Neutrophil (primary cell): ENCODE results near the gene GNA14.
"Not testable (repeated sequence)": the region's sequence is repeated elsewhere in the genome, so short reads cannot be mapped to it uniquely, and the experiment has no call there.

ENCODE experiments used
- H3K27ac ChIP-seq: fragments of 200-600 bp; sonication (generic); 2 replicates; pipeline ENCODE4 v1.5.1; 2016; ENCODE audit warnings: mild to moderate bottlenecking, moderate library complexity
- H3K27me3 ChIP-seq: fragments of 200-600 bp; sonication (generic); 2 replicates; pipeline ENCODE4 v1.6.0; 2016; ENCODE audit warnings: mild to moderate bottlenecking
- H3K36me3 ChIP-seq: fragments of 200-600 bp; sonication (generic); 2 replicates; pipeline ENCODE4 v1.5.1; 2017
- H3K4me1 ChIP-seq, 2 experiments: fragments of 200-600 bp in 1 of 2; sonication (generic) in 1 of 2; 1 replicate in 1 of 2; 2 replicates in 1 of 2; pipeline versions ENCODE4 v1.5.1 to v1.6.1; 2013 to 2016; ENCODE audit warnings: low read depth in 1 of 2, low read length in 1 of 2, mild to moderate bottlenecking in 1 of 2, moderate library complexity in 1 of 2; ENCODE audit not compliant: control insufficient read depth in 1 of 2, insufficient read depth in 1 of 2
- H3K4me3 ChIP-seq, 2 experiments: fragments of 200-600 bp in 1 of 2; sonication (generic) in 1 of 2; 1 replicate in 1 of 2; 2 replicates in 1 of 2; pipeline ENCODE4 v1.5.1; 2013 to 2016; ENCODE audit warnings: low read depth in 1 of 2, low read length in 1 of 2, mild to moderate bottlenecking in 1 of 2, moderate library complexity in 1 of 2
- H3K9me3 ChIP-seq: fragments of 200-600 bp; sonication (generic); 2 replicates; pipeline ENCODE4 v1.5.1; 2016
- CTCF ChIP-seq: fragments of 200-600 bp; sonication (generic); IDR thresholded peaks from 2 replicates; pipeline ENCODE4 v1.5.1; 2016; ENCODE audit warnings: antibody characterized with exemption

GNA14 gene

GRCh38 chr9:77649109-77649812 lies 1.1 kb upstream of the GNA14 start:
- no peak for TF ChIP-seq CTCF
- H3K36me3 ChIP-seq, result no peaks in the 10 kb centered on the region
- peaks cover 19 to 20% of the 10 kb centered on the region in 2 experiments for H3K4me1 ChIP-seq
- H3K4me3 ChIP-seq, result peak overlapping the region; percentile 55 to 57
- no peak overlapping the region for H3K27ac ChIP-seq
- H3K9me3 ChIP-seq, result no peaks in the 10 kb centered on the region
- peaks cover 74% of the 10 kb centered on the region for H3K27me3 ChIP-seq

GRCh38 chr9:77647267-77648233 lies 572 bp downstream of the GNA14 start:
- Histone ChIP-seq H3K36me3 (no peaks in the 10 kb centered on the region), H3K9me3 (no peaks in the 10 kb centered on the region), H3K4me1 (peaks cover 19 to 20% of the 10 kb centered on the region in 2 experiments), H3K27ac (no peak overlapping the region), H3K4me3 (peak overlapping the region; percentile 55 to 57), H3K27me3 (peaks cover 79% of the 10 kb centered on the region)
- TF ChIP-seq CTCF, result no peak

GRCh38 chr9:77643871-77644270 lies 4.3 kb downstream of the GNA14 start:
- Histone ChIP-seq H3K36me3 (no peaks in the 10 kb centered on the region), H3K9me3 (no peaks in the 10 kb centered on the region), H3K27ac (no peak overlapping the region), H3K27me3 (peaks cover 57% of the 10 kb centered on the region), H3K4me1 (peaks cover 15 to 17% of the 10 kb centered on the region in 2 experiments), H3K4me3 (no peak overlapping the region)
- TF ChIP-seq CTCF, result no peak

- Histone ChIP-seq H3K4me1 (no peaks in the 10 kb centered on the region), H3K36me3 (no peaks in the 10 kb centered on the region), H3K27ac (no peak overlapping the region), H3K4me3 (no peak overlapping the region), H3K27me3 (peaks cover 28% of the 10 kb centered on the region), H3K9me3 (no peaks in the 10 kb centered on the region)
- no peak for TF ChIP-seq CTCF
Measured at GRCh38 chr9:77640741-77641580, 7.2 kb downstream of the GNA14 start.

- no peak overlapping the region for H3K4me3 ChIP-seq
- no peaks in the 10 kb centered on the region for H3K27me3 ChIP-seq
- TF ChIP-seq CTCF, result no peak
- H3K27ac ChIP-seq, result no peak overlapping the region
- H3K9me3 ChIP-seq, result no peaks in the 10 kb centered on the region
- no peaks in the 10 kb centered on the region for H3K36me3 ChIP-seq
- no peaks in the 10 kb centered on the region for H3K4me1 ChIP-seq
Measured at GRCh38 chr9:77632652-77633051, 15.5 kb downstream of the GNA14 start.

GRCh38 chr9:77628864-77629263 lies 19.3 kb downstream of the GNA14 start:
- not testable (repeated sequence) for H3K9me3 ChIP-seq, H3K27me3 ChIP-seq, H3K27ac ChIP-seq, H3K36me3 ChIP-seq, H3K4me3 ChIP-seq, H3K4me1 ChIP-seq
